ENCODE data around the gene TNFAIP8. TPM values are rescaled to one million over a fixed set of nuclear protein-coding genes. Genes with fewer than 3 reads are reported as not detected.
A peak's percentile ranks its signal among the peaks of the same experiment; 100 is the strongest.

TNFAIP8 gene
- total RNA-seq, 2 donors from 2014 or later = 5.6 to 8.9 TPM

GRCh38 chr5:119347991-119348390, 7.8 kb upstream of the TNFAIP8 start:
- Histone ChIP-seq H3K27ac (no peak overlapping the region), H3K9me3 (no peaks in the 10 kb centered on the region), H3K4me1 (no peaks in the 10 kb centered on the region), H3K27me3 (no peaks in the 10 kb centered on the region), H3K36me3 (no peaks in the 10 kb centered on the region), H3K4me3 (no peak overlapping the region)
- TF ChIP-seq, protein P1, sequence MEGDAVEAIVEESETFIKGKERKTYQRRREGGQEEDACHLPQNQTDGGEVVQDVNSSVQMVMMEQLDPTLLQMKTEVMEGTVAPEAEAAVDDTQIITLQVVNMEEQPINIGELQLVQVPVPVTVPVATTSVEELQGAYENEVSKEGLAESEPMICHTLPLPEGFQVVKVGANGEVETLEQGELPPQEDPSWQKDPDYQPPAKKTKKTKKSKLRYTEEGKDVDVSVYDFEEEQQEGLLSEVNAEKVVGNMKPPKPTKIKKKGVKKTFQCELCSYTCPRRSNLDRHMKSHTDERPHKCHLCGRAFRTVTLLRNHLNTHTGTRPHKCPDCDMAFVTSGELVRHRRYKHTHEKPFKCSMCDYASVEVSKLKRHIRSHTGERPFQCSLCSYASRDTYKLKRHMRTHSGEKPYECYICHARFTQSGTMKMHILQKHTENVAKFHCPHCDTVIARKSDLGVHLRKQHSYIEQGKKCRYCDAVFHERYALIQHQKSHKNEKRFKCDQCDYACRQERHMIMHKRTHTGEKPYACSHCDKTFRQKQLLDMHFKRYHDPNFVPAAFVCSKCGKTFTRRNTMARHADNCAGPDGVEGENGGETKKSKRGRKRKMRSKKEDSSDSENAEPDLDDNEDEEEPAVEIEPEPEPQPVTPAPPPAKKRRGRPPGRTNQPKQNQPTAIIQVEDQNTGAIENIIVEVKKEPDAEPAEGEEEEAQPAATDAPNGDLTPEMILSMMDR (IDR thresholded peaks at IDR 0.05) = no peak
- no peak for DNase-seq (ENCODE audit: low spot score)

- Histone ChIP-seq H3K9me3 (no peaks in the 10 kb centered on the region), H3K4me1 (peaks cover 0 to 8% of the 10 kb centered on the region in 2 donors), H3K27me3 (no peaks in the 10 kb centered on the region), H3K36me3 (no peaks in the 10 kb centered on the region), H3K4me3 (no peak overlapping the region), H3K27ac (no peak overlapping the region)
- TF ChIP-seq, protein P1 (IDR thresholded peaks at IDR 0.05) = no peak
- DNase-seq (ENCODE audit: low spot score) = no peak
Measured at GRCh38 chr5:119353213-119353612, 2.6 kb upstream of the TNFAIP8 start.

DNA sequence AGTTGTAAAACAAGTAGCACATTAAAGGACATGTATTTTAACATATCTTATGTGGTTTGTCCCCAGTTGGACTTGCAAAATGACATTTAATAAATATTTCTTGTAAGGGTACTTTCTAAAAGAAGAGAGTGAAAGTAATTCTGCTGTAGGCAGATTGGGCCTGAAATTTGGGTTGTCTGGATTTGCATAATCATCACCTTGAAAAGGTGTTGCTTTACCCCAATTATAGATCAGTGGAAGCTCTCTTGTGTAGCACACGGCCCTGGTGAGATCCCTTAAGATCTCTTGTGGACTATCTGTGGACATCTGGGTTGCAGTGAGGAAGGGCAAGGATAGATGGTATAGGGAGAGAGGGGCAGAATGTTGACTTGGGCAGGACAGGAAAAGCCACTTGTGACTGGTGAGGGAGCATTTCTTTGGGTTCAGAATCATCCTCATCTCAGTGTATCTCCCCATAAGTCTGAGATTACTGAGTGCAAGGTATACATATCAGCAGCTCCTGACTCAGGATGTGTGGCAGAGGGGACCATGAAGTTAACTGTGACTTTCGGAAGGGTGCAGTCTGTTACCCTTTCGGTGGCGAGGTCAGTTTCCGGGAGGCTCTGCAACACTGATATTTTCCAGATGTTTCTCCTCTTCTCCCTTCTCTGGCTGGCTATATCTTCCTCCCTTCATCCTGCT, 2.0 kb upstream of the TNFAIP8 start:
- Histone ChIP-seq H3K36me3 (no peaks in the 10 kb centered on the region), H3K27ac (no peak overlapping the region), H3K4me1 (peaks cover 0 to 8% of the 10 kb centered on the region in 2 donors), H3K4me3 (no peak overlapping the region), H3K9me3 (no peaks in the 10 kb centered on the region), H3K27me3 (no peaks in the 10 kb centered on the region)
- DNase-seq (ENCODE audit: low spot score) = no peak
- TF ChIP-seq, protein P1 (IDR thresholded peaks at IDR 0.05) = no peak

- Histone ChIP-seq H3K36me3 (no peaks in the 10 kb centered on the region), H3K4me3 (no peak overlapping the region), H3K4me1 (peaks cover 0 to 8% of the 10 kb centered on the region in 2 donors), H3K27ac (no peak overlapping the region), H3K27me3 (no peaks in the 10 kb centered on the region), H3K9me3 (no peaks in the 10 kb centered on the region)
- TF ChIP-seq, protein P1 (IDR thresholded peaks at IDR 0.05) = no peak
- DNase-seq (ENCODE audit: low spot score) = no peak
Measured at GRCh38 chr5:119354537-119355243, 1.1 kb upstream of the TNFAIP8 start.

DNA sequence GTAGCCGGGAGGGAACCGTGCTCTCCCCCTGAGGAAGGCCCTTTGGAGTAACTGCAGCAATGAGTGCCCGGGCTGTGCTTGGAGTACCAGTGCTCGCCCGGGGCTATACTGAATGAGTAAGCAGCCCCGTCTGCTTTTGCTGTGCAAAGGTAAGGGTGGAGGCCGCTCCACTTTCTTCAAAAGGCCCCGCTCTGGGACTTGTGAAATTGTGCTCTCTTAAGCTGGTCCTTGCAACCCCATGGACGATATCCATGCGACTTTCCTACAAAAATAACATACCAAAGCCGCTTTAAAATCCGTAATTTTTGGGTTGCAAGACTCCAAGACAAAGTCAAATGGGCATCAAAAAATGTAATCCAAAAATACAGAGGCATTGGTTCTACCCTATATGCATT, 578 bp upstream of the TNFAIP8 start:
- Histone ChIP-seq H3K4me1 (peaks cover 0 to 8% of the 10 kb centered on the region in 2 donors), H3K9me3 (no peaks in the 10 kb centered on the region), H3K4me3 (peak overlapping the region; percentile 47 to 57), H3K27ac (peak overlapping the region in 1 of 2 donors; percentile 46), H3K27me3 (no peaks in the 10 kb centered on the region), H3K36me3 (no peaks in the 10 kb centered on the region)
- TF ChIP-seq, protein P1 (IDR thresholded peaks at IDR 0.05) = no peak
- DNase-seq (ENCODE audit: low spot score) = no peak
